A673 (cell line): ENCODE measurements around the gene CYP11A1.

Source experiments
- EZH2 ChIP-seq: fragments of 200-600 bp; sonication (generic); IDR thresholded peaks from 2 replicates; pipeline ENCODE4 v1.6.1; 2017; ENCODE audit warnings: borderline replicate concordance, low read depth, mild to moderate bottlenecking, mixed read lengths, antibody characterized with exemption, low read length; ENCODE audit not compliant: poor library complexity, severe bottlenecking
- TF ChIP-seq, protein P1 (sequence below): fragments of 300-800, 200-600 bp; sonication (generic); conservative IDR thresholded peaks from 2 replicates; pipeline ENCODE4 v1.5.1; 2017; ENCODE audit warnings: low read depth, mild to moderate bottlenecking, antibody characterized with exemption, low read length, moderate library complexity, mixed read lengths

DNA sequence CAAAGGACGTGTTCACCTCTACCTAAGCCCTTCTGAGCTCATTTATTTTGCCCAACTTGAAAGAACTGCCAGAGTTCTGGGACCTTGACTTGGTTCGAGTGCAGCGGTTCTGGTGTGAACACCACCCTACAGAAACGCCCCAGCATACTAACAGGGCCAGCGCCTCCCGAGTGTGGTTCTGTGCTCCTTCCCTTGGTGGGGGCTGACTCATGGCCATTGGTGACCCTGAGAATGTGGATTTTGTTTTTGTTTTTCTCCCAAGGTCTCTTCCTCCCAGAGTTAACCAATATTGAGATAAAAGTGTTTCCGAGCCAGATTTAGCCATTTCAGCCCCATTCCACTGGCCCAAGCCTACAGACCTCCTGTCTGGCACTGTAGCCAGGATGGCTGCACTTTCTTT is 38.4 kb upstream of the CYP11A1 start:
- TF ChIP-seq, protein P1, sequence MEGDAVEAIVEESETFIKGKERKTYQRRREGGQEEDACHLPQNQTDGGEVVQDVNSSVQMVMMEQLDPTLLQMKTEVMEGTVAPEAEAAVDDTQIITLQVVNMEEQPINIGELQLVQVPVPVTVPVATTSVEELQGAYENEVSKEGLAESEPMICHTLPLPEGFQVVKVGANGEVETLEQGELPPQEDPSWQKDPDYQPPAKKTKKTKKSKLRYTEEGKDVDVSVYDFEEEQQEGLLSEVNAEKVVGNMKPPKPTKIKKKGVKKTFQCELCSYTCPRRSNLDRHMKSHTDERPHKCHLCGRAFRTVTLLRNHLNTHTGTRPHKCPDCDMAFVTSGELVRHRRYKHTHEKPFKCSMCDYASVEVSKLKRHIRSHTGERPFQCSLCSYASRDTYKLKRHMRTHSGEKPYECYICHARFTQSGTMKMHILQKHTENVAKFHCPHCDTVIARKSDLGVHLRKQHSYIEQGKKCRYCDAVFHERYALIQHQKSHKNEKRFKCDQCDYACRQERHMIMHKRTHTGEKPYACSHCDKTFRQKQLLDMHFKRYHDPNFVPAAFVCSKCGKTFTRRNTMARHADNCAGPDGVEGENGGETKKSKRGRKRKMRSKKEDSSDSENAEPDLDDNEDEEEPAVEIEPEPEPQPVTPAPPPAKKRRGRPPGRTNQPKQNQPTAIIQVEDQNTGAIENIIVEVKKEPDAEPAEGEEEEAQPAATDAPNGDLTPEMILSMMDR: no peak
- no peak for TF ChIP-seq EZH2
